T-helper 2 cell treated with Interferon-gamma antibody and Interleukin-4, amounts not matched to agents 5 μg/mL and 100 μg/mL, for 36 hours (primary cell): ENCODE results near the gene CELA2B.

Experiments
- DNase-seq: peaks from one replicate; pipeline ENCODE4 v3.0.0; 2021; ENCODE audit warnings: low spot score
- H3K27ac Mint-ChIP-seq: one replicate; pipeline ENCODE4 v1.8.0; 2021; ENCODE audit warnings: mild to moderate bottlenecking, mixed read lengths
- H3K27me3 Mint-ChIP-seq: one replicate; pipeline ENCODE4 v1.8.0; 2021; ENCODE audit warnings: low read depth, mixed read lengths
- H3K36me3 Mint-ChIP-seq: one replicate; pipeline ENCODE4 v1.8.0; 2021; ENCODE audit warnings: low read depth, mixed read lengths
- H3K4me1 Mint-ChIP-seq: one replicate; pipeline ENCODE4 v1.8.0; 2021; ENCODE audit warnings: low read depth, mixed read lengths
- H3K4me3 Mint-ChIP-seq: one replicate; pipeline ENCODE4 v1.8.0; 2022; ENCODE audit warnings: mild to moderate bottlenecking, moderate library complexity, mixed read lengths
- H3K9me3 Mint-ChIP-seq: one replicate; pipeline ENCODE4 v1.8.0; 2021; ENCODE audit warnings: mixed read lengths

Gene CELA2B

DNA sequence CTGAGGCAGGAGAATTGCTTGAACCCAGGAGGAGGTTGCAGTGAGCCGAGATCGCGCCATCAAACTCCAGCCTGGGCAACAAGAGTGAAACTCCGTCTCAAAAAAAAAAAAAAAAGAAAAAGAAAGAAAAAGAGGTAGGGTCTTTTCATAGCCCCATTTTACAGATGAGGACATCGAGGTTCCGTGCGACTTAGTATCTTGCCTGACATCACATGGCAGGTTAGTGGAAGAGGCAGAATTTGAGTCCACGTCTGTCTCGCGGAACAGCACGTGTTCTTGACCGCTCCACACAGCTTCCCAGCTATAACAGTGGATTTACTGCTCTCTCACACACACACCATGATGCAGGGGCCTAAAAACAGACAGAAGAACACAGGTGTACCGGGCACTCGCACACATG, 36.6 kb upstream of the CELA2B start:
- Mint-ChIP-seq H3K27me3 (no peaks in the 10 kb centered on the region), H3K36me3 (no peaks in the 10 kb centered on the region), H3K9me3 (no peaks in the 10 kb centered on the region)

GRCh38 chr1:15440357-15440756, 35.5 kb upstream of the CELA2B start:
- H3K4me1 Mint-ChIP-seq = peaks cover 4% of the 10 kb centered on the region

More for the DNA sequence above, 36.6 kb upstream of the CELA2B start:
- no peak overlapping the region for H3K27ac Mint-ChIP-seq
- no peak overlapping the region for H3K4me3 Mint-ChIP-seq
- no peak for DNase-seq
- H3K4me1 Mint-ChIP-seq = no peaks in the 10 kb centered on the region

DNA sequence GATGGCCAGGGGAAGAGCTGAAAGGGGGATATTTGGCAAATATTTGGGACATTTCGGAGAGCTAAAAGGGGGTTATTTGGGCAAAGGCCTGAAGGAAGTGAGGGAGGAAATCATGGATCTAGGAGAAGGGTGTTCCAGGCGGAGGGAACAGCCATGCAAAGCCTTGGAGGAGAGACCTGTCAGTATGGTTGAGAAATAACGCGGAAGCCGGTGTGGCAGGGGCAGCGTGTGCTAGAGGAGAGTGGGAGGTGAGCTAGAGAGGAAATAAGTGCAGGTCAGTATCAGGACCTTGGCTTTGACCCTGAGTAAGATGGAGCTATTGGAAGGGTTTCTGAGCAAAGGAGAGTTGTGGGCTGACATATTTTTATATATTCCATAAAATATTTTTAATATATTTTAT, 34.7 kb upstream of the CELA2B start:
- H3K27ac Mint-ChIP-seq = no peak overlapping the region
- no peak overlapping the region for H3K4me3 Mint-ChIP-seq
- peaks cover 3% of the 10 kb centered on the region for H3K27me3 Mint-ChIP-seq
- no peaks in the 10 kb centered on the region for H3K36me3 Mint-ChIP-seq
- peaks cover 4% of the 10 kb centered on the region for H3K4me1 Mint-ChIP-seq
- no peaks in the 10 kb centered on the region for H3K9me3 Mint-ChIP-seq
- DNase-seq = no peak

More at GRCh38 chr1:15440357-15440756, 35.5 kb upstream of the CELA2B start:
- Mint-ChIP-seq H3K36me3 (no peaks in the 10 kb centered on the region), H3K27me3 (peaks cover 3% of the 10 kb centered on the region), H3K4me3 (no peak overlapping the region), H3K9me3 (no peaks in the 10 kb centered on the region), H3K27ac (no peak overlapping the region)
- no peak for DNase-seq

- Mint-ChIP-seq H3K36me3 (no peaks in the 10 kb centered on the region), H3K4me3 (no peak overlapping the region), H3K27ac (no peak overlapping the region), H3K27me3 (peaks cover 3% of the 10 kb centered on the region), H3K9me3 (no peaks in the 10 kb centered on the region), H3K4me1 (peaks cover 4% of the 10 kb centered on the region)
- DNase-seq = no peak
These were observed 33.8 kb upstream of the CELA2B start for GRCh38 chr1:15442119-15442518.

DNA sequence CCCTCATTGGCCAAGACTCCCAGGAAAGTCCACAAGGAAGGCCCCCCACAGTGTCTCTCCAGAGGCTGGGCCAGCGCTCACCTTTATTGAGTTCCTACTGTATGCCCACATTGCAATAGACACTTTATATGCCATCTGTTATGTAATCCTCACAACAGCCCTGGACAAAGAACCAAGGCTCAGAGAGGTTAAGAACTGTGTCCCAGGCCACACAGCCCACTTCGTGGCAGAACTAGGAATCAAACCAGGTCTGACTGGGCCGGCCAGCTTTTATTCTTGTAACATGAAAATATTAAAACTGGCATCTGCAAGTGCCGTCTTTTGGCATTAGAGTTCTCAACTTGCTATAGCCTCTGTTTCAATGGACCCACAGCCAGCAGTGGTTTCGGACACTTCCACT, 33.1 kb upstream of the CELA2B start:
- no peak for DNase-seq
- H3K9me3 Mint-ChIP-seq = no peaks in the 10 kb centered on the region
- H3K4me1 Mint-ChIP-seq = peaks cover 4% of the 10 kb centered on the region
- no peaks in the 10 kb centered on the region for H3K36me3 Mint-ChIP-seq
- H3K4me3 Mint-ChIP-seq = no peak overlapping the region
- H3K27me3 Mint-ChIP-seq = peaks cover 3% of the 10 kb centered on the region
- no peak overlapping the region for H3K27ac Mint-ChIP-seq

GRCh38 chr1:15443281-15443680, 32.6 kb upstream of the CELA2B start:
- peaks cover 3% of the 10 kb centered on the region for H3K27me3 Mint-ChIP-seq
- H3K9me3 Mint-ChIP-seq = no peaks in the 10 kb centered on the region
- no peaks in the 10 kb centered on the region for H3K36me3 Mint-ChIP-seq
- DNase-seq = no peak
- H3K4me1 Mint-ChIP-seq = peaks cover 4% of the 10 kb centered on the region
- H3K27ac Mint-ChIP-seq = no peak overlapping the region
- H3K4me3 Mint-ChIP-seq = no peak overlapping the region

- DNase-seq = no peak
- no peaks in the 10 kb centered on the region for H3K9me3 Mint-ChIP-seq
- H3K4me1 Mint-ChIP-seq = peaks cover 4% of the 10 kb centered on the region
- H3K36me3 Mint-ChIP-seq = no peaks in the 10 kb centered on the region
- H3K27me3 Mint-ChIP-seq = peaks cover 3% of the 10 kb centered on the region
- H3K4me3 Mint-ChIP-seq = no peak overlapping the region
- no peak overlapping the region for H3K27ac Mint-ChIP-seq
These were observed 31.2 kb upstream of the CELA2B start for GRCh38 chr1:15444468-15445389.

DNA sequence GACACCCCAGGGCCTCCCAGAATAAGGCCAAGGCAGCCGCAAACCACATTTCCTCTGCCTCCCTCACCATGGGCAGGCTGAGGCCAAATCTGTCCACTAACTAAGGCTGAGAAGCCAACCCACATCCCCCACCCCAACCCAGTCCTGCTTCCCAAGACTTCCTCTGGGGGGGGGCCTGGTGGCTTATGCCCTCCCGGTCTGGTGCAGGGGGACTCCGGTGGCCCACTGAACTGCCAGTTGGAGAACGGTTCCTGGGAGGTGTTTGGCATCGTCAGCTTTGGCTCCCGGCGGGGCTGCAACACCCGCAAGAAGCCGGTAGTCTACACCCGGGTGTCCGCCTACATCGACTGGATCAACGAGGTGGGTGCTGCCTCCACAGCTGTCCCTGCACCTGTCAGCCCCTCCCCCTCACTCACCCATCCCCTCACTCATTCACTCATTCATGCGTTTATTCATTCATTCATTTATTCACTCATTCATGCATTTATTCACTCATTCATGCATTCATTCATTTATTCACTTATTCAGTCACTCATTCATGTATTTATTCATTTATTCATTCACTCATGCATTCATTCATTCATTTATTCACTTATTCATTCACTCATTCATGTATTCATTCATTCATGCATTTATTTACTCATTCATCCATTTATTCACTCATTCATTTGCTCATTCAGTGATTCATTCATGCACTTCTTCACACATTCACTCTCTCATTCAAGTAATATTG, 30.3 kb upstream of the CELA2B start:
- no peak for DNase-seq
- Mint-ChIP-seq H3K27ac (no peak overlapping the region), H3K36me3 (no peaks in the 10 kb centered on the region), H3K4me1 (peaks cover 4% of the 10 kb centered on the region), H3K9me3 (no peaks in the 10 kb centered on the region), H3K4me3 (no peak overlapping the region), H3K27me3 (peaks cover 3% of the 10 kb centered on the region)

GRCh38 chr1:15446212-15446611, 29.7 kb upstream of the CELA2B start:
- peaks cover 7% of the 10 kb centered on the region for H3K27me3 Mint-ChIP-seq
- no peak overlapping the region for H3K4me3 Mint-ChIP-seq
- no peak overlapping the region for H3K27ac Mint-ChIP-seq
- H3K36me3 Mint-ChIP-seq = no peaks in the 10 kb centered on the region
- DNase-seq = no peak
- peaks cover 4% of the 10 kb centered on the region for H3K4me1 Mint-ChIP-seq
- H3K9me3 Mint-ChIP-seq = no peaks in the 10 kb centered on the region

GRCh38 chr1:15448877-15449462, 26.9 kb upstream of the CELA2B start:
- Mint-ChIP-seq H3K4me1 (peaks cover 4% of the 10 kb centered on the region), H3K4me3 (no peak overlapping the region), H3K36me3 (no peaks in the 10 kb centered on the region), H3K27ac (no peak overlapping the region), H3K27me3 (peaks cover 7% of the 10 kb centered on the region), H3K9me3 (no peaks in the 10 kb centered on the region)
- no peak for DNase-seq

DNA sequence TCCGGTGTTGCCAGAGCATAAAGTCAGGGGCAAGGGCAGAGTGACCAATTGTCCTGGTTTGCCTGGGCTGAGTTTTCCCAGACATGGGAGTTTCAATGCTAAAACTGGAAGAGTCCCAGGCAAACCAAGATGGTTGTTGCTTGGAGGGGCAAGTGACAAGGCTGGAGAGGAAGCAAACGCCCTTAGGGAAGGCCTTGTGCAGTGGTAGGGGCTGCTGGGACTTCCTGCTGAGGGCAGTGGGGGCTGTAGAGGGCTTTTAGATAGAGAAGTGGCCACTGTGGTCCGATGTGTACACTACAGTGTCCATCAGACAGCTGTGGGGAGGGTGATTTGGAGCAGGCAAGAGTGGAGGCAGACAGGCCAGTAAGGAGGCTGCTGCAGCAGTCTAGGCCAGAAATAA, 26.3 kb upstream of the CELA2B start:
- DNase-seq = no peak
- no peak overlapping the region for H3K4me3 Mint-ChIP-seq
- H3K27ac Mint-ChIP-seq = no peak overlapping the region
- H3K4me1 Mint-ChIP-seq = peaks cover 4% of the 10 kb centered on the region
- H3K9me3 Mint-ChIP-seq = no peaks in the 10 kb centered on the region
- no peaks in the 10 kb centered on the region for H3K36me3 Mint-ChIP-seq
- peaks cover 7% of the 10 kb centered on the region for H3K27me3 Mint-ChIP-seq

GRCh38 chr1:15451014-15451722, 24.7 kb upstream of the CELA2B start:
- Mint-ChIP-seq H3K27me3 (peaks cover 4% of the 10 kb centered on the region), H3K9me3 (no peaks in the 10 kb centered on the region), H3K27ac (no peak overlapping the region), H3K36me3 (no peaks in the 10 kb centered on the region), H3K4me3 (no peak overlapping the region), H3K4me1 (no peaks in the 10 kb centered on the region)
- DNase-seq = no peak

GRCh38 chr1:15452216-15452615, 23.7 kb upstream of the CELA2B start:
- Mint-ChIP-seq H3K27ac (no peak overlapping the region), H3K36me3 (no peaks in the 10 kb centered on the region), H3K4me1 (no peaks in the 10 kb centered on the region), H3K9me3 (no peaks in the 10 kb centered on the region), H3K4me3 (no peak overlapping the region), H3K27me3 (peaks cover 4% of the 10 kb centered on the region)
- no peak for DNase-seq
